K562 (cell line): ENCODE results near the gene ITGAL. TPM values are rescaled to one million over a fixed set of nuclear protein-coding genes. Genes with fewer than 3 reads are reported as not detected.
A peak's percentile ranks its signal among the peaks of the same experiment; 100 is the strongest.

ENCODE experiments used
- BHLHE40 ChIP-seq: IDR thresholded peaks from 2 replicates; pipeline ENCODE4 v1.6.1; 2011; ENCODE audit warnings: low read length, improper control_type of control experiment
- BMI1 ChIP-seq: fragments of 150-350 bp; IDR thresholded peaks from 2 replicates; pipeline ENCODE4 v1.6.1; 2014; ENCODE audit warnings: low read length
- ERF ChIP-seq: fragments of 450-650 bp; formaldehyde crosslinking; IDR thresholded peaks from 2 replicates; pipeline ENCODE4 v1.4.0; 2020; ENCODE audit warnings: mild to moderate bottlenecking, mixed read lengths
- FOXO4 ChIP-seq: fragments of 450-650 bp; formaldehyde crosslinking; IDR thresholded peaks from 2 replicates; pipeline ENCODE4 v1.4.0; 2020; ENCODE audit warnings: mild to moderate bottlenecking, moderate library complexity
- KDM1A ChIP-seq, 2 experiments: fragments of 450-650 bp; IDR thresholded peaks; 2 replicates each; pipeline ENCODE4 v1.6.1; 2016; ENCODE audit warnings: mild to moderate bottlenecking in 2 of 2
- KDM2B ChIP-seq: fragments of 250-450 bp; sonication (Bioruptor Pico); IDR thresholded peaks from 2 replicates; pipeline ENCODE4 v1.8.0; 2021; ENCODE audit warnings: mild to moderate bottlenecking, moderate library complexity
- KLF10 ChIP-seq: fragments of 250-450 bp; sonication (Bioruptor Pico); IDR thresholded peaks from 2 replicates; pipeline ENCODE4 v1.6.1; 2021; ENCODE audit warnings: matching md5 sums
- MNT ChIP-seq, 2 experiments: fragments of 450-650 bp; conservative IDR thresholded peaks; 2 replicates each; pipeline ENCODE4 v1.6.1; 2017; ENCODE audit warnings: mild to moderate bottlenecking in 2 of 2, moderate library complexity in 2 of 2
- MTA2 ChIP-seq: fragments of 450-650 bp; IDR thresholded peaks from 2 replicates; pipeline ENCODE4 v1.6.1; 2016; ENCODE audit warnings: low read depth
- NCOA4 ChIP-seq: fragments of 450-650 bp; IDR thresholded peaks from 2 replicates; pipeline ENCODE4 v1.6.1; 2018; ENCODE audit warnings: mild to moderate bottlenecking; ENCODE audit not compliant: partially characterized antibody
- TEAD2 ChIP-seq: fragments of 450-650 bp; IDR thresholded peaks from 2 replicates; pipeline ENCODE4 v1.6.1; 2016; ENCODE audit warnings: missing genetic modification characterization, control low read depth, missing compliant biosample characterization
- VEZF1 ChIP-seq: fragments of 200-800 bp; sonication (Bioruptor generic); IDR thresholded peaks from 2 replicates; pipeline ENCODE4 v1.6.1; 2017; ENCODE audit warnings: missing genetic modification characterization, missing compliant biosample characterization
- YY1 ChIP-seq, 3 experiments: IDR thresholded peaks; 2 replicates each; pipeline ENCODE4 v1.6.1; 2011; ENCODE audit warnings: low read length in 2 of 3, mild to moderate bottlenecking in 2 of 3, moderate library complexity in 2 of 3, borderline replicate concordance in 1 of 3, control low read depth in 1 of 3, low read depth in 1 of 3; ENCODE audit not compliant: insufficient read depth in 3 of 3, insufficient replicate concordance in 2 of 3, control insufficient read depth in 1 of 3, insufficient read length in 1 of 3; ENCODE audit errors: extremely low read depth in 1 of 3
- ZC3H4 ChIP-seq: sonication (generic); formaldehyde crosslinking; IDR thresholded peaks from 2 replicates; pipeline ENCODE4 v1.9.0; 2021; ENCODE audit warnings: missing genetic modification reagents, borderline replicate concordance
- ZC3H8 ChIP-seq: fragments of 450-650 bp; IDR thresholded peaks from 2 replicates; pipeline ENCODE4 v1.6.1; 2017
- ZFX ChIP-seq: sonication (generic); formaldehyde crosslinking; IDR thresholded peaks from 2 replicates; pipeline ENCODE4 v1.8.0; 2022; ENCODE audit warnings: mild to moderate bottlenecking, missing genetic modification reagents, moderate library complexity
- ZNF778 ChIP-seq: fragments of 450-650 bp; formaldehyde crosslinking; IDR thresholded peaks from 2 replicates; pipeline ENCODE4 v1.4.0; 2020; ENCODE audit warnings: mild to moderate bottlenecking, moderate library complexity
- ZNF785 ChIP-seq: fragments of 250-450 bp; sonication (Bioruptor Pico); IDR thresholded peaks from 2 replicates; pipeline ENCODE4 v1.4.0; 2020; ENCODE audit warnings: mild to moderate bottlenecking
- polyA plus RNA-seq, 8 experiments: library from polyadenylated mRNA; depleted of rRNA in 4 of 8; stranded (reverse) in 5 of 8; unstranded in 3 of 8; fragments of >200 nt; fragmentation: Nextera tagmentation in 2 of 8; fragmentation: Illumina TruSeq in 1 of 8; extraction: Ambion mirVana in 2 of 8; extraction: Trizol in 1 of 8; gene quantifications; 2 replicates each; pipeline versions ENCODE4 v1.2.1 to v1.2.3, GENCODE V29; 2011 to 2014; ENCODE audit warnings: inconsistent platforms in 1 of 8, missing spikeins in 1 of 8
- total RNA-seq, 7 experiments: library from RNA; depleted of rRNA in 6 of 7; stranded (reverse); fragments of >200 nt in 6 of 7; fragmentation: Illumina TruSeq in 2 of 7; extraction: Trizol in 2 of 7; gene quantifications; 2 replicates each; pipeline versions ENCODE4 v1.2.1 to v1.2.3, GENCODE V29; 2011 to 2021; ENCODE audit warnings: low replicate concordance in 1 of 7
- TF ChIP-seq, protein P1 (sequence below): fragments of 450-650 bp; IDR thresholded peaks from 2 replicates; pipeline ENCODE4 v1.6.1; 2016; ENCODE audit warnings: borderline replicate concordance
- TF ChIP-seq, protein P2 (sequence below): sonication (generic); formaldehyde crosslinking; IDR thresholded peaks from 2 replicates; pipeline ENCODE4 v1.8.1; 2023; ENCODE audit warnings: mild to moderate bottlenecking, missing genetic modification reagents, moderate library complexity

The ITGAL gene
- total and polyA plus RNA-seq, 9 of the 15 experiments (the other 6 are each of a cell fraction or from before 2014, with no cell fraction given), result 0.01 to 0.53 TPM; not detected in 7

GRCh38 chr16:30557957-30558788 is 85.6 kb downstream of the ITGAL start, which contains the start of gene ZNF764 (continued):
- TF ChIP-seq VEZF1 (CRISPR knock-in tag), result peak; percentile 82; the same call in 1 of the 2 replicates
- TF ChIP-seq, protein P1, sequence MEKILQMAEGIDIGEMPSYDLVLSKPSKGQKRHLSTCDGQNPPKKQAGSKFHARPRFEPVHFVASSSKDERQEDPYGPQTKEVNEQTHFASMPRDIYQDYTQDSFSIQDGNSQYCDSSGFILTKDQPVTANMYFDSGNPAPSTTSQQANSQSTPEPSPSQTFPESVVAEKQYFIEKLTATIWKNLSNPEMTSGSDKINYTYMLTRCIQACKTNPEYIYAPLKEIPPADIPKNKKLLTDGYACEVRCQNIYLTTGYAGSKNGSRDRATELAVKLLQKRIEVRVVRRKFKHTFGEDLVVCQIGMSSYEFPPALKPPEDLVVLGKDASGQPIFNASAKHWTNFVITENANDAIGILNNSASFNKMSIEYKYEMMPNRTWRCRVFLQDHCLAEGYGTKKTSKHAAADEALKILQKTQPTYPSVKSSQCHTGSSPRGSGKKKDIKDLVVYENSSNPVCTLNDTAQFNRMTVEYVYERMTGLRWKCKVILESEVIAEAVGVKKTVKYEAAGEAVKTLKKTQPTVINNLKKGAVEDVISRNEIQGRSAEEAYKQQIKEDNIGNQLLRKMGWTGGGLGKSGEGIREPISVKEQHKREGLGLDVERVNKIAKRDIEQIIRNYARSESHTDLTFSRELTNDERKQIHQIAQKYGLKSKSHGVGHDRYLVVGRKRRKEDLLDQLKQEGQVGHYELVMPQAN, result peak; percentile 62; the same call in 1 of the 2 replicates
- TF ChIP-seq ZC3H4, result peak; percentile 54; the same call in 1 of the 2 replicates
- TF ChIP-seq MNT (conservative IDR thresholded peaks at IDR 0.05), result peak; percentile 59 to 84; a peak in 3 of 4 replicates
- TF ChIP-seq NCOA4, result no peak
- TF ChIP-seq KDM1A (IDR thresholded peaks at IDR 0.05), result no peak
- no peak for TF ChIP-seq KDM2B (CRISPR knock-in tag)
- peak; percentile 80 to 99 (median 98) for TF ChIP-seq YY1 (IDR thresholded peaks at IDR 0.05; ENCODE audit: borderline replicate concordance in 1 of 3, control insufficient read depth in 1 of 3, extremely low read depth in 1 of 3, insufficient read depth in 3 of 3, insufficient read length in 1 of 3, insufficient replicate concordance in 2 of 3, low read depth in 1 of 3, low read length in 2 of 3)
- TF ChIP-seq BMI1, result no peak
- no peak for TF ChIP-seq KLF10 (CRISPR knock-in tag)
- TF ChIP-seq ZC3H8, result no peak
- no peak for TF ChIP-seq TEAD2
- no peak for TF ChIP-seq ZNF778
- TF ChIP-seq ERF (CRISPR knock-in tag), result peak; percentile 55; the same call in 1 of the 2 replicates
- peak; percentile 58 for TF ChIP-seq MTA2
- TF ChIP-seq BHLHE40, result peak; percentile 30; the same call in 1 of the 2 replicates
- peak; percentile 98 for TF ChIP-seq ZFX (CRISPR knock-in tag)
- no peak for TF ChIP-seq ZNF785 (CRISPR knock-in tag)
- no peak for TF ChIP-seq FOXO4
- TF ChIP-seq, protein P2, sequence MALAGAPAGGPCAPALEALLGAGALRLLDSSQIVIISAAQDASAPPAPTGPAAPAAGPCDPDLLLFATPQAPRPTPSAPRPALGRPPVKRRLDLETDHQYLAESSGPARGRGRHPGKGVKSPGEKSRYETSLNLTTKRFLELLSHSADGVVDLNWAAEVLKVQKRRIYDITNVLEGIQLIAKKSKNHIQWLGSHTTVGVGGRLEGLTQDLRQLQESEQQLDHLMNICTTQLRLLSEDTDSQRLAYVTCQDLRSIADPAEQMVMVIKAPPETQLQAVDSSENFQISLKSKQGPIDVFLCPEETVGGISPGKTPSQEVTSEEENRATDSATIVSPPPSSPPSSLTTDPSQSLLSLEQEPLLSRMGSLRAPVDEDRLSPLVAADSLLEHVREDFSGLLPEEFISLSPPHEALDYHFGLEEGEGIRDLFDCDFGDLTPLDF (CRISPR knock-in tag), result peak; percentile 71; the same call in 1 of the 2 replicates
